ENCODE measurements around the gene TMEM134.

Gene TMEM134

DNA sequence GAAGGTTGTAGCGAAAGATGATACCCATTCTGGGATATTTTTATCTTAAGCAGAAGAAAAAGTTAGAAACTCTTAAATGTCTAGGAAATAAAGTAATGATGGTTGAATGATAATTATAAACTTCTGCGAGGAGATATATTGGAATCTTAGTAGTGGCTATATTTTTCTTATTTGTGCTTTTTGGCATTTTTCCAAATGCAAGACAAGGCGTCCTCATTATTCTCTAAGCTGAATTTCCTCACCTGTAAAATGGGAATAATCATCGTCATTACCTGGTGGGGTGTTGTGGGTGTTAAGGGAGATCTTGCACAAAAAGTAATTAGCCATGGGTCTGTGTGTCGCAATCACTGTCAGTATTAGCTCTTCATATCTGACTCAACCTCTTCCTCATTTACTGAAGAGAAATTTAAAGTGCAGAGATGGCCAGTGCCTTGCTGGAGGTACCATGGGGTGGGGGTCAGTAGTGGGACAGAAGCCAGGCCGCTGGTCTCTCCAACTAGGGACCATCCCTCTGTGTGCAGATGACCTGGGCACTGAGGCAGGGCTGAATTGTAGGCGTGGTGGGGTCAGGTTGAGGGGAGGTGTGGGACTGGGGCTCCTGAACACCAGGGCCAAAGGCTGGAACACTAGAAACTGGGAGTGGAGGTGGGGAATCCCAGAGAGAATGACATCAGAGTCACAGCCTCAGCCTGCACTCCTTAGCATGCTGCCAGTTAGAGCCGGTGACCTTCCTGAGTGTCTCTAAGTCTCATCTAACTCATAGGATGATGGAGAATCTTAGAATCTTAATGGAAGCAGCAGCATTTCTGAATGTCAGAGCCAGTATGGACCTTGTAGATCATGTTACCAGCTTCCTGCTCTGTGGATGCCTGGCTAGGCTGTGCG is 32.0 kb upstream of the TMEM134 start:
- DNase-seq (ENCODE audit: low read depth) = no peak

DNA sequence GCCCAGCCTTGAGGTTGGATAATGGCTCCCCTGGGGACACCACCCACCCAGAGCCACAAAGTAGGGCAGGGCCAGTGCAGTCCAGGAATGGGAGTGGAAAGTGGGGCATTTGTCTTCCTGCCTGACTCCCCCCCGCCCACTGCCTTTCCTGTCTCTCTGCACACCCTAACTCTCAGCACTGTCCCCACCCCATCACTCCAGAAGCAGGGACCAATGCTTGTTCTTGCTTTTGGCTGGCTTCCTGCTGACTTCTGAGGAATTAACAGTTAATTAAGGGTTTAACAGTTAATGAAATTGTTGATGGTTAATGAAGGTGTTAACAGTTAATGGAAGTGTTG is 31.4 kb upstream of the TMEM134 start:
- no peak for DNase-seq (ENCODE audit: low read depth)

- DNase-seq (ENCODE audit: low read depth) = no peak
Observed at GRCh38 chr11:67499808-67500483, 30.9 kb upstream of the TMEM134 start.

GRCh38 chr11:67498544-67498972 is 29.5 kb upstream of the TMEM134 start:
- no peak for DNase-seq (ENCODE audit: low read depth)

GRCh38 chr11:67497656-67498291 is 28.7 kb upstream of the TMEM134 start:
- no peak for DNase-seq (ENCODE audit: low read depth)

DNA sequence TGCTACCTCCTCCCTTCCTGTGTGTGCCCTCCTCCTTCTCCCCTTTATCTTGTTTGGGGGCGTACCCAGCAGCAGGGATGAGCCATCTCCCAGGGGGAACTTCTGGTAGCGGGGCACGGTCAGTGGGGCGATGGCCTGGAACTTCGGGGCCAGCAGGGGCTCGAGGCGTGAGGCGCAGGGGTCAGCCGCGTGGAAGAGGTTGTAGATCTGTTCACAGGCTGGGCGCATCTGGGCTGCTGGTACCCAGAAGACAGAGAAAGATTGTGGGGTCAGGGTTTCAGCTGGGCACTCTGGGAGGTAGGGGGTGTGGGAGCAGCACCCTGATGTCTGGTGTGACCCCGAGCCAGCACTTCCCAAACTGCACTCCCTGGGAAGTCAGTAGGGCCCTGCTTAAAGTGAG is 27.1 kb upstream of the TMEM134 start:
- DNase-seq (ENCODE audit: low read depth) = no peak

GRCh38 chr11:67495234-67496005 is 26.4 kb upstream of the TMEM134 start:
- no peak for DNase-seq (ENCODE audit: low read depth)

GRCh38 chr11:67494371-67495233 is 25.6 kb upstream of the TMEM134 start:
- DNase-seq (ENCODE audit: low read depth) = no peak

DNA sequence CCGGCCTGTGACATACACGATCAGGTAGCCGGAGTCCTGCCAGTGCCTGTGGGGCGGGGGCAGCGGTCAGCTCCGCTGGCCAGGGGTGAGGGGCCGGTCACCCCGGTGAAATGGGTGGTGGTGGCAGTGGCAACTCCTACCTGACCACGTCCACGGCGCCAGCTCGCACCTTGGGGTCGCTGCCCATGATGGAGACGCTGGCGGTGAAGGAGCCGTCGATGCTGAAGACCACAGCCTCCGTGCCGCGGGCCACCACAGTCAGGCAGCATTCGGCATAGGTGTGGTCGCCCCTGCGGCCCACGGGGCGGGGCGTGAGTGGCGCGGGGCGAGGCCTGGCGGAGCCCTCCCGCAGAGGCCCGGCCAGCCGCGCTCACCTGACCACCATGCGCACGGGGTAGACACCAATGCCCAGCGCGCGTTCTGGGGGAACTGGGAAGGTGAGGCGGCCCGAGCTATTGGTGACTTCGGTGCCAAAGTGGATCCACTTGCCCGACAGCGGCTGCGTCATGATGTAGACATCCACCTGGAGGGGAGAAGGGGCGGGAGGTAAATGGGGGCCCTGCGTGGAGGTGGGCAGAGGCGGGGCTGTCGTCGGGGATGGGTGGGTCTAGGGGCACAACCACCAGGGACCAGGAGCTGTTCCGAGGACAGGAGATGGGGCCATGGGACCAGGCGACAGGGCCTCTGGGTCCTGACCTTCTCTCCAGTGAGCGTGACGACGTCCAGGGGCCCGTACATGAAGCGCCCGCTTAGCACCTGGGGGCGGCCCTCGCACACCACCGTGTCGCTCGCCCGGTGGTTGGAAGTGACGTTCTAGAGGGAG is 24.7 kb upstream of the TMEM134 start:
- no peak for DNase-seq (ENCODE audit: low read depth)

DNA sequence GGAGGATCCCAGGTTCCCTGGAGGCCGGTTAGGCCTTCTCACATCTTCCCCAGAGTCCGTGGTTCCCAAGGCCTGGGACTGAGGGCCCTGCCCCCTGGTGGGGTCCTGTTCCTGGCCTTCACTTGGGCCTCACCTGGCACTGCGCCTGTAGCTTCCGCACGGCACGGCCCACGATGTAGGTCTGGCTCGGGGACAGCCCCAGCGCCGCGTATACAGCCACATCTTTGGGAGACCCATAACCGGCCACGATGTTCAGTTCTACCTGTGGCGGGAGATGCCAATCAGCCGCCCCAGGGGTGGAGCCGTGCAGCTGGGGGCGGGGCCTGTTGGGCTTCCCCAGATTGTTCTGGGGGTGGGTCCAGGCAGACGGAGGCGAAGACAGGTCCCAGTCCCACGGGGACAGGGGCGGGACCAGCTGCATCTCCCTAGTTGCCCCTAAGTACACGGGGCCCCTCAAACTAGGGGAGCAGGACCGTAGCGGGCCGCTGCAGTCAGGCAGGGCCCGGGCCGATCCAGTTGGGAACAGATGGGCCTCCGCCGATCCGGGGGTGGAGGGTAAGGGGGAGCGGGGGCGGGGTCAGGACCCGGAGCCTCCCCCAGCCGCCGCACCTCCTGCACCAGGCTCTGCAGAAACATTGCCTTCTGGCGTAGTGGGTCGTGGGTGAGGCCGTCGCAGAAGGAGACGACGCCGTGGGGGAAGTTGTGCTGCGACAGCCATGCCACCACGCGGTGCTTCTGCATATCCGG is 23.9 kb upstream of the TMEM134 start:
- no peak for DNase-seq (ENCODE audit: low read depth)

DNA sequence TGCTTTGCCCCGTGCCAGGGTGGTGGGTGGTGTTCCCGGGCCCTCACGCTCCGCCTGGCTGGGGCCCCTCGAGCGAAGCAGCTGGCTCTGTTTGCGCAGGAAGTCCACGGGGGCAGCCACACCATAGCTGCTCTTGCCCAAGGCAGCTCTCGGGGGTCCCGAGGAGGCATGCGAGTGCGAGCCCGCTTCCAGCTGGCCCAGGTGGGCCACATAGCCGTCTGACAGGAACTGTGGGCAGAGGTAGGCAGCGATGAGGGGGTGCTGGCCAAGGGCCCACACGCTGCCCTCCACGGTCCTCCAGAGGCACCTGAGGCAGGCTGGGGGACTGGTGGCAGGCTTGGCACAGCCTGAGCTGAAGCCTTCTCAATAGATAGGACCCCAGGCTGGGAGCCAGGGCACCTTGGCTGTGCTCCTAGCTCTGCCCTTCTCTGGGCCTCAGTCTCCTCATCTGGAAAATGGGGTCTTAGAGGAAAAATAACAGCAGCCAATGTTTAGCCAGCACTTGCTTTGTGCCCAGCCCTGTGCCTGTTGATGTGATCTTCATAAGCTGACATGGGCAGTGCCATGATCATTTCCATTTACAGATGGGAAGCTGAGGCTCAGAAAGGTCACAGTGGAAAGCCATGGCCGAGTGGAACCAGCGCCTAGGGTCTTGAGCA is 23.1 kb upstream of the TMEM134 start:
- no peak for DNase-seq (ENCODE audit: low read depth)

DNA sequence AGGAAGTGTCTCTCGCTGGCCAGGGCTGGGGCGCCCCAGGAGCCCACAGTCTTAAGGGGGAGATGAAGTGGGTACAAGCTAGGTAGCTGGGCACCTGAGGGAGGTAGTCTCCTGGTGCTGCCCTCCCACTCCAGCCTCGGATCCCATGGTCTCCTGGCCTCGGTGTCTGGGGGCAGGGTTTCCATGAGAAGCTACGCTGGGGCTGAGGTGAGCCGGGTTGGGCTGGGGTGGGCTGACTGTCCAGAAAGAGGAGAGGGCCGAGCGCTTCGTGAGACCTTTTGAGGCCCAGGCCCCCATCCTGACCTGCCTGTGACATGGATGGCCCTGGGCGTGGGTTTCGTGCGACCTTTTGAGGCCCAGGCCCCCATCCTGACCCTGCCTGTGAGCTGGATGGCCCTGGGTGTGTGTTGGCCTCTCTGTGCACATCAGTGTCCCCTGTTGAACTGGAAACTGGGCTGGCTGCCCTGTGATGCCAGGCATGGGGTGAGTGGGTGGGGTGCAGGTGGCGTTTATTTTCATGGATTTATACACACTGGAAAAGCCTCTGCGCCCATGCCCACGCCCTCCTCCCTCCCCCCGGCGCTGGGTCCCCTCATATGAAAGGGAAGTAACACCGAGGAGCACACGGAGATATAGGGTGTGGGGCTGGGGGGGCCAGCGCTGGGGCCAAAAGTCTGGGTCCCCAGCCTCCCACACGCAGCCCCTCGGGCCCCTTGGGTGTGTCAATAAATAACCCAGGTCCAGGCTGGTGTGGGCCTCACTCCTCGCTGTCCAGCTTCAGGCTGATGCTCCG is 22.4 kb upstream of the TMEM134 start:
- DNase-seq (ENCODE audit: low read depth) = no peak

GRCh38 chr11:67490727-67491065 is 21.6 kb upstream of the TMEM134 start:
- no peak for DNase-seq (ENCODE audit: low read depth)

- no peak for DNase-seq (ENCODE audit: low read depth)
Observed at GRCh38 chr11:67489885-67490726, 21.1 kb upstream of the TMEM134 start.

DNA sequence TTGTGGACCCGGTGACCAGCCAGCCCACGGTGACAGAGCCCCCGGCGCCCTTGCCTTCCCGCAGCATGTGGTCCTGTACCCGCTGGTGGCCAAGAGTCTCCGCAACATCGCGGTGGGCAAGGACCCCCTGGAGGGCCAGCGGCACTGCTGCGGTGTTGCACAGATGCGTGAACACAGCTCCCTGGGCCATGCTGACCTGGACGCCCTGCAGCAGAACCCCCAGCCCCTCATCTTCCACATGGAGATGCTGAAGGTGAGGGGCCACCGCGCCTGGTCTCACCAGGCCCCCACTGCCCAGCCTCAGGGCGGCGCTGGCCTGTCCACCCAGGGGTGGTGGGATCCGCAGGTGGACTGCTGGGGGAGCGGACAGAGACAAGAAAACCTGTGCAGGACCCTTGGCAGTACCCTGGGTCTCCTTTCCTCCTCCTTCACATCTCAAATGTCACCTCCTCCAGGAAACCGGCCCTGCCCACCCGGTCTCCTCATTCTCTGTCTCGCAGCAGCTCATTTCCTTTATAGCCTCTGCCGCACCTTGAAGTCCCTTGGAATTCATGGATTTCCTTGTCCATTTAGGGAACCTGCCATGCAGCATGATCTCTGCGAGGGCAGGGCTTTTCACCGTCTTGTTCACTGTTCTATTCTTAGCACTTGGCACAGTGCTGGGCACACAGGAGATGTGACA is 20.3 kb upstream of the TMEM134 start:
- DNase-seq (ENCODE audit: low read depth) = no peak

DNA sequence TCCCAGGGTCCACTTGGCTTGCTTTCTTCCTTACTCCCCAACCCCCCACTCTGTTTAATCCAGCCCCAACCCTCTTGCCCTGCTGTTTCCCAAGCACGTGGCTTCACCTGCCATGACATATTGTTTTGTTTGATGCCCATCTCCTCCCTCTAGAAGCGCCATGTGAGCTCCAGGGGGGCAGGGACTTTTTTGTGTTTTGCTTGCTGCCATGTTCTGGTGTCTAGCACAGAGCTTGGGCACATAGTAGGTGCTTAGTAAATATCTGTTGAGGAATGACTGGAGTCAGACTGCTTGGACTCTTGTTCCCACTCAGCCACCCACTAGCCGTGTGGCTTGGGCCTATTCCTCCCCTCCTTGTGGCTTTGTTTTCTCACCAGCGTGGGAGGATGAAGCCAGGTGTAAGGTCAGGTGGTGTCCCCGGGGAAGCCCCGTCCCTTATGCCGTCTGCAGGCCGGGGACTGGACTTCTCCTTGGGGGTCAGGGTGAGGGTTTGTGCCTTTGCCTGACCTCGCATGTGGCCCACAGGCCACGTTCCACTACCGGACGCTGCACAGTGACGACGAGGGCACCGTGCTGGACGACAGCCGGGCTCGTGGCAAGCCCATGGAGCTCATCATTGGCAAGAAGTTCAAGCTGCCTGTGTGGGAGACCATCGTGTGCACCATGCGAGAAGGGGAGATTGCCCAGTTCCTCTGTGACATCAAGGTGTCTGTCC is 17.6 kb upstream of the TMEM134 start:
- DNase-seq (ENCODE audit: low read depth) = no peak

Measured in stimulated activated CD8-positive, alpha-beta memory T cell treated with anti-CD3 and anti-CD28 coated beads, Interleukin-12 subunit alpha, Interleukin-12 subunit beta, amount 100 ng/mL, for 4 hours (primary cell).